A673 (cell line): ENCODE measurements around the gene MMP14.

Experiments used
- EZH2 ChIP-seq: fragments of 200-600 bp; sonication (generic); IDR thresholded peaks from 2 replicates; pipeline ENCODE4 v1.6.1; 2017; ENCODE audit warnings: borderline replicate concordance, low read depth, mild to moderate bottlenecking, mixed read lengths, antibody characterized with exemption, low read length; ENCODE audit not compliant: poor library complexity, severe bottlenecking
- TF ChIP-seq, protein P1 (sequence below): fragments of 300-800, 200-600 bp; sonication (generic); conservative IDR thresholded peaks from 2 replicates; pipeline ENCODE4 v1.5.1; 2017; ENCODE audit warnings: low read depth, mild to moderate bottlenecking, antibody characterized with exemption, low read length, moderate library complexity, mixed read lengths

DNA sequence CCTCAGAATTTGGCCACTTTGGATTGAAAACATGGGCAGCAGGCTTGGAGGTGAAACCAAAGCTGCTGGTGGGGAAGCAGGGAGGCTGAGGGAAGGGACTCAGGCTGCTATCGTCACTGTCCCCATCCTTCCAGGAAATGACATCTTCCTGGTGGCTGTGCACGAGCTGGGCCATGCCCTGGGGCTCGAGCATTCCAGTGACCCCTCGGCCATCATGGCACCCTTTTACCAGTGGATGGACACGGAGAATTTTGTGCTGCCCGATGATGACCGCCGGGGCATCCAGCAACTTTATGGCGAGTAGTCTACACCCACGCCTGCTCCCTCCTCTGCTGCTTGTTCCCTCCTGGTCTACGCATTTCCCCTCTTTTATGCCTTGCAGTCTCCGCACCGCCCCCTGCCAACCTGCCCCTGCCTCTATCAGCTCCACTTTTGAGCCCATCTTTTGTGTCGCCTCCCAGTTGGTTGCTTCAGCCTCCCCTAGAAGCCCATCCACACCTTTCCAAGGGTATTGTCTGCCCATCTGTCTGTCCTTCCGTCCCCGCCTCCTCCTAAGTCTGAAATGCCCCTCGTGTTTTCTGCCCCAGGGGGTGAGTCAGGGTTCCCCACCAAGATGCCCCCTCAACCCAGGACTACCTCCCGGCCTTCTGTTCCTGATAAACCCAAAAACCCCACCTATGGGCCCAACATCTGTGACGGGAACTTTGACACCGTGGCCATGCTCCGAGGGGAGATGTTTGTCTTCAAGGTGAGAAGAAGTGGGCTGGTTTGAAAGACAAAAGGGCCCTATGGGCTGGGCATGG is 6.9 kb downstream of the MMP14 start:
- TF ChIP-seq, protein P1, sequence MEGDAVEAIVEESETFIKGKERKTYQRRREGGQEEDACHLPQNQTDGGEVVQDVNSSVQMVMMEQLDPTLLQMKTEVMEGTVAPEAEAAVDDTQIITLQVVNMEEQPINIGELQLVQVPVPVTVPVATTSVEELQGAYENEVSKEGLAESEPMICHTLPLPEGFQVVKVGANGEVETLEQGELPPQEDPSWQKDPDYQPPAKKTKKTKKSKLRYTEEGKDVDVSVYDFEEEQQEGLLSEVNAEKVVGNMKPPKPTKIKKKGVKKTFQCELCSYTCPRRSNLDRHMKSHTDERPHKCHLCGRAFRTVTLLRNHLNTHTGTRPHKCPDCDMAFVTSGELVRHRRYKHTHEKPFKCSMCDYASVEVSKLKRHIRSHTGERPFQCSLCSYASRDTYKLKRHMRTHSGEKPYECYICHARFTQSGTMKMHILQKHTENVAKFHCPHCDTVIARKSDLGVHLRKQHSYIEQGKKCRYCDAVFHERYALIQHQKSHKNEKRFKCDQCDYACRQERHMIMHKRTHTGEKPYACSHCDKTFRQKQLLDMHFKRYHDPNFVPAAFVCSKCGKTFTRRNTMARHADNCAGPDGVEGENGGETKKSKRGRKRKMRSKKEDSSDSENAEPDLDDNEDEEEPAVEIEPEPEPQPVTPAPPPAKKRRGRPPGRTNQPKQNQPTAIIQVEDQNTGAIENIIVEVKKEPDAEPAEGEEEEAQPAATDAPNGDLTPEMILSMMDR: no peak
- TF ChIP-seq EZH2: no peak
